NCI-H2171 (cell line): ENCODE data around the gene UBAC1.

Experiments used
- DNase-seq: peaks from one replicate; lab custom pipeline; 2025; lab: John Stamatoyannopoulos, UW

UBAC1 gene

DNA sequence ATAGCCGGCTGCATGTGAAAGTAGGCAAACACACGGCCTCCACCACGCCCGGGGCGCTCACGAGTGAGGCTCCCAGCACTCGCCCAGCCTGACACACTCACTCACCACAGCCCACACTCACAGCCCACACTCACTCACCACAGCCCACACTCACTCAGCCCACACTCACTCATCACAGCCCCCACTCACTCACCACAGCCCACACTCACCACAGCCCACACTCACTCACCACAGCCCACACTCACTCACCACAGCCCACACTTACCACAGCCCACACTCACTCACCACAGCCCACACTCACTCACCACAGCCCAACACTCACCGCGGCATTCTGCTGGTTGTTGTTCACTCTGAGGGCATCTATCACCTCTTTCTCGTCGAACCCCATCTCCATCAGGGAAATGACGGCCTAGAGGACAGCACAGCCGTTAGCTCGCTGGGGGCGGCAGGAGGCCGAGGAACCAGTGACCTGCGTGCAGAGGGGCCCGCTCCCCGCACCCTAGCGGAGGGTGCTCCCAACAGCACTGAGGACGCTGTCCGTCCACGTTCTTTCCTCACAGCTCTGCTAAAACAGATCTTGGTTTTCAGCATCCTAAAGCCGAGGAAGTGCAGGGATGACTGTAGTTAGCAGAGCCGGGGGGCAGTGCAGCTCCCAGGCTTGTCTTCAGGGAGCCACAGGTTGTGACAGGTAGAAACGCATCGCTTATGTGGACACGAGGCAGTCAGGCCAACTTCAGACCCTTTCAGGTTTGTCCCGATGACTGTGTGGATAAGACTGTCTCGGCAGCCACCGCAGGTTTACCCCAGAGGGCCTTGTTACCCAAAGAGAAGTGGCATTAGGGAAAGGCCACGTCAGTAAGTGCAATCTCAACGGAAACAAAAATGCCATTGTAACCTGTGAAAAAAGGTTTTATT is 21.6 kb downstream of the UBAC1 start:
- no peak for DNase-seq

DNA sequence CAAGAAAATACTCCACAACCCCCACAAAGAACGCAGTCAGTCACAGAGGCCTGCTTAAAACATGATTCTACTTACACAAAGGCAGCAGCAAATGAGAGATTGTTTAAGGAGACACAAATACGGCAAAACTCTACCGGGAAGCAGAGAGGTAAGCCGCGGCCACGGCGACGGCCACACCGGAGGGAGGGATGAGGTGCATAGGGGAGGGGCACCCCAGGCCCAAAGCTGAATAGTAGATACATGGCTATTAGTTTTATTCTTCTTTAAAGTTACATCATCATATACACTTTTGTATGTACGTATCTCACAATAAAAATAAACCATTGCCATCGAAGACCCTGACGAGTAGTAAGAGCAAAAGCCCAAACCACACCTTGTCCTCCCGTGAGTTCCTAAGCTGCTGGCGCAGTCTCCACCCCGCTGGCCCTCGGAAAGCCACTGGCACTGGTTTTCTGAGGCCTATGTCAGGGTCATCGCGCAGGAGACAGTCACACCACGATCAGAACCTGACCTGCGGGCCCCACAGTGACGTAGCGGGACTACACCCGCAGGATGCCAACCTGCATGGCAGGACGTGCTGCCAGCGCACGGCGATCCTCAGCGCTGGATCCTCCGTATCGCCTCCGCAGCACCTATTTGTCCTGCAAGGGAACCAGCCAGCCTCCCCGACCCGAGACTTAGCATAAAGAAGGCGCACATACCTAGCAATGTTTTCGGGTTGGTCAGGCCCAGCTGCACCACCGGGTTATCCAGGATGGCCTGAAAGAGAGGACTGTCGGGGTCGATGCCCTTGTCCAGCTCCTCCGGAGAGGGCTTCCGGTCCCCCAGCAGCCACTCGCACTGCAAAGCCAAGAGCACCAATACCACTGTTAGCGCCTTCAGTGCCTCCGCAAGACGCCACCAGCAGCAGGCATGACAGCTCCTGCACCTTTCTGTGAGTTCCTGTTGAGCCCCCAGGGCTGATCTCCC is 23.4 kb downstream of the UBAC1 start:
- DNase-seq, result no peak

DNA sequence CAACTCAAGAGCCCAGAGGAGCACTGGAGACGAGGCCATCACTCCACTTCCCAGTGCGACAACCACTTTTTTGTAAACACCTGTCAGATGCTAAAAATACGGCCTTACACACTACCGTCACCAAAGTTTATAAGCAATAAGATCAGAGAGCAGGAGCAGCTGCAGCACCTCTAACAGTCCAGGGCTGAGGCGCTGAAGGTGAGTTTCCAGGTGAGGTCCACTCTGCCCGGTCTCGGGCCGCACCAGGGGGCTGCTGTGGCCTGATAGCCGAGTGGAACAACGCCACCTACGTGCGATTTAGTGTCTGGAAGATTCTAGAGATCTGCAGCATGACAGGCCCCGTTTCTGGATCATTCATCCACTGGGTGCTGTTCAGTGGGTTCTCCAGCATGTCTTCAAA is 28.1 kb downstream of the UBAC1 start:
- DNase-seq, result no peak

DNA sequence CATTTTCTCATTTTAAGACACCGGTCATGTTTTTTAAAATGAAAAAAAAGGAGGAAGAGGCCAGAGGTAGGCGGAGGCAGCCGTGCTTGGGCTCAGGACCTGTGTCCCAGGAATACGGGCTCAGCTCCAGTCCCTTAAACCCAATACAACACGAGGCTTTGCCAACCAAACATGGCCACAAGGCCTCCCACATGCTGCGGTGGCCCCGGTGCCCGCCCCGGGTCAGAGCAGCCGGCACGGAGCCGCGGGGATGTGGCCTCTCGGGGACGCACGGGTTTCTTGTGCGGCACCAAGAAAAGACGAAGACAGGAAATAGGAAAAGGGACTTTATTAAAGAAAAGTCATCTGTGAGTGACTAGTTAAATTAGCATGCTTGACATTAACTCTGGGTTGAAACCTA is 28.5 kb downstream of the UBAC1 start:
- no peak for DNase-seq

DNA sequence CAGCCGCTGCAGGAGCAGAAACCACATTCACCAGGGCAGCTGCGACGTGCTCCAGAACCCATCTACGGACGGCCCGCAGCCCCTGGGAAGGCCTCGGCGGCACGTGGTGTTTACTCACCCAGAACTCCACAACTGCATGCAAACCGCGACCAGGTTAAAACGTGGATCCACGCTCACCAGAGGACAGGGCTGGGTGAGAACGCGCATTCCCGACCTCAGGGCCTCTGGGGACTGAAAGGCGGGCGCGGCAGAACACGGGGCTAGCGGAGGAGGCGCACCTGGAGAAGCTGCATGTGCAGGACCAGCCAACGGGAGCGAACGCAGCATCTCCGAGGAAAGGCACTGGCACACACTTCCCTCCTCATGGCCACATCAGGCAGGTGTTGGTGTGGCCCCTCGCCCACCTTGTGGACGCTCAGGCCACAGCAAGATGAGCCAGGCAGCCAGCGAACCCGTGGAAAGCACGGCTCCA is 29.8 kb downstream of the UBAC1 start:
- no peak for DNase-seq

DNA sequence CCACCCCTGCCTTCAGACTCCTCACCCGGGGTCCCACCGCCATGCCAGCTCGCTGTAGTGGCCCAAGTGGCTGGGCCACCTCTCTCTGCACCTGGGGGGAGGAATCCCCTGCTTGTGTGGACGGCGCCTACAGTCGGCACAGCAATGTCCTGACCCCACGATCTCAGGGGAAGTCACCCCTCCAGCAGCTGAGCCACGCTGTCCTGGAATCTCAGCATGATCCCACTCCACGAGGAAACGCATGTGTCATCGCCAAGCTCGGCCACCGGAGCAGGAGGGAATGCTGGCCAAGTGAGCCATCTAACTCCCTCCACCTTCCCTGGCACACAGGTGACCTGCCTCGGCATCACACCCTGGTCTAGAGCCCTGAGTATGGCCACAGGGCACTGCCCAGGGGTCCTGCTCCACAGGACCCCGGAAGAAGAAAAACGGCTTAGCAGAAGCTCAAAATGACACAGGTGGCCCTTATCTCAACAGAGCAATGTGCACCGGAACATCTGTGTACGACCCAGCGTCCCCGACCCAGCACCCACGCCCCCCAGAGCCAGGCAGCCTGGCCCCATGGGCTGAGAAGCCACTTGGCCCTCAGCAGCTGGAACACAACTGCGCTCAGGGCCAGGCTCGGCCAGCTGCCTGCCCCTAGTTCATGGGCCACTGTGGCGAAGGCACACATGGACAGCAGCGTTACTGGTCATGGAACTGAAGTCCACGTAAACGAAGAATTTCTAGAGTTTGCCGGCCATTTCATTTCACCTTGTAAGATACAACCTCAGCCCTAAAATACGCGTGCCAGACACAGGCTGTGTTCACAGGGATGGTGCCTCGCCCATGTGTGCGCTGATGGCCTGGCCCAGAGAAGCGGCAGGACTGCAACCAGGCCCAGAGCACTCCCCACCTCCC is 30.5 kb downstream of the UBAC1 start:
- no peak for DNase-seq

DNA sequence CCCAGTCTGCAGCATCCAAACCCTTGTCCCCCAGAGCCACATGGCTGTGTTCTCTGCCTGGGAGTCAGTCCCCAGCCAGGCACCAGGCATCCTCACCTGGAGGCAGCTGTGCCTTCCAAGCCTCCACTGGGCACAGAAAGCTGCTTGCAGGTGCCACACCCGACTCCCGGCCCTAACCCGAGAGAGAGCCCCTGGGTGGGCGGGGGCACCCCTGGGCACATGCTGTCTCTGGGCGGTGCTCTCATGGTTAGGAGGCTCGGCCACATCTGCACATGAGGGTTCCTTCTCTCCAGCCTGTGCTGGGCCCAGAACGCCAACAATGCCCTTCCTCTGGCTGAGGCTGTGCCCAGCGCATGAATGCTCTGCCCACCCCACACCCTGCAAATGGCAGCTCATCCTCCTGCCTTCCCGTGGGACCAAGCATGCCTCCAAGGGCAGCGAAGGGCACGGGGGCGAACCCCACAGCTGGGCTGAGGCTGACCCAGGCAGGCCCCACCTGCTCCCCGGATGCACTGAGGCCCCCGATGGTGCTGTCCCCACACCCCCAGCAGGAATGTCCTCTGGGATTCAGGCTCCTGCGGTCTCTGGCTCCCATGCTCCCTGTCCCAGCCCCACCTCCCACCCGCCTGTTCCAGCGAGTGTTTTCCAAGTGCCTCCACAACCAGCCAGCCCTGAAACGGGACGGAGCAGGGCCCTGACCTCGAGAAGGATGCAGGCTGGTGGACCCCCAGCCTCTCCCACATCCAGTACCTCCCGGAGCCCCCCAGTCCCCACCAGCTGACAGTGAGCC is 31.3 kb downstream of the UBAC1 start:
- DNase-seq, result no peak

DNA sequence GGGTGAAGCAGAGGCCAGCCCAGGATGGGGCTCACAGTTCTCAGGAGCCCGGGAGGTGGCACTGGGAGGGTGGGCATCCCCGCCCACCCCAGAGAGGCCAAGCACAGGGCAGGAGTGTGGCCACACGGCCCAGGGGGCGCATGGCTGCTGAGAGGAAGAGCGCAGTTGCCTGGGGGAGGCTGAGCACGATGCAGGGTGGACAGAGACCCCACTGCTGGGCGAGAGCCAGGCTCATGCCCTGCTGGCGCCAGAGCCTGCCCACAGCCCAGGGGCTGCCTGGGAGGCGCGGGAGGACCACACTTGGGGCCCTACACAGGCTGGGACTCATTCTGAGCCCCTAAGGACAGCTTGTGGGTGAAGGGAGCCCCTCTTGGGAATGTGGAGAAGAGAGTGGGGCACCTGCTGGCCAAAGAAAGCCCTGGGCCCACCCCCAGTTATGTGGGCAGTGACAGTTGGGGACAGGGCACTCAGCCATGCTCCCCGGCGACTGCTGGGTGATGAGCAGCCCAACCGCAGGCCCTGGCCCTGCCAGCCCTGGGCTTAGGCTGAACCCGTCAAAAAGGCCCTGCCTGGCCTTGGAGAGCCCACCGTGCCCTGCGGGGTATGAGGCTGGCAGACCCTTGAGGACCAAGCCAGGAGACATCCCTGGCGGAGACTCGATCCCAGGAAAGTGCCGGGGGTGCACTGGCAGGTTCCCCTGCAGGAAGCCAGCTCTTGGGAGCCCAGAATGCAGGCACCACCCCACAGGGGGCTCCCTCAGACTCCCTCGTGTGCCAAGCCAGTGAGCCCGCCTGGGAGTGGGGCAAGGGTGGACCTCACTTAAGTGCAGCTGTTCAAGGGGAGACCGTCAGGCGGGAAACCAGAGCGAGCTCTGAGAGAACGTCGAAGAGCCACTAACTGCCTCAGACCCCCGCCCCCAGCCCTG is 32.2 kb downstream of the UBAC1 start:
- no peak for DNase-seq

DNA sequence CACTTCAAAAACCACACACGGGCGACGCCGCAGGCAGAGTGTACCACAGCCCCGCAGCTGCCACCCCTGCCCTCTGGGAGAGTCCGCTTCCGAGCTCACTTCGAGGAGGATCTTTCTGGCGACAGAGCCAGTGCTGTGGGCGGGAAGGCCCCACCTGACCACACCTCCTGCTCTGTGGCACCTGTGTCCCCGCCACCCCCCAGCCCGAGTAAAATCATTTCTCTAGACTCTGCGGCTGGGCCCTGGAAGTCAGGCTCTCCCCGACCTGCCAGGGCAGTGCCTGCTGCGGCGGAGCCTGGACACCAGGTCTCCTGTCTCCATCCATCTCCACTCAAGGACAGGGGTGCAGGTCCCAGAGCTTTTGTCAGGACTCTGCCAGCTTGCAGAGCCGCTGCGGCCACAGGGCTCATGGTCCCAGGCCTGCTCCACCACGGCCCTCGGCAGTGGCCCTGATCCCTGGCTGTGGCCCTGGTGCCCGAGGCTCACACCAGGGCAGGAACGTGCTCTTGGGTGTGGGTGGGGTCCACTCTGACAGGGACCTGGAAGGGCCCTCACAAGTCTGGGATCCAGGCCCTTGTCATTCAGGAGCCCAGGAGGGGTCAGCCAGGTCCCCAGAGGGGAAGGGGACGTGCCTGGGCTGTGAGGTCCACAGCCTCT is 33.0 kb downstream of the UBAC1 start:
- DNase-seq, result no peak

DNA sequence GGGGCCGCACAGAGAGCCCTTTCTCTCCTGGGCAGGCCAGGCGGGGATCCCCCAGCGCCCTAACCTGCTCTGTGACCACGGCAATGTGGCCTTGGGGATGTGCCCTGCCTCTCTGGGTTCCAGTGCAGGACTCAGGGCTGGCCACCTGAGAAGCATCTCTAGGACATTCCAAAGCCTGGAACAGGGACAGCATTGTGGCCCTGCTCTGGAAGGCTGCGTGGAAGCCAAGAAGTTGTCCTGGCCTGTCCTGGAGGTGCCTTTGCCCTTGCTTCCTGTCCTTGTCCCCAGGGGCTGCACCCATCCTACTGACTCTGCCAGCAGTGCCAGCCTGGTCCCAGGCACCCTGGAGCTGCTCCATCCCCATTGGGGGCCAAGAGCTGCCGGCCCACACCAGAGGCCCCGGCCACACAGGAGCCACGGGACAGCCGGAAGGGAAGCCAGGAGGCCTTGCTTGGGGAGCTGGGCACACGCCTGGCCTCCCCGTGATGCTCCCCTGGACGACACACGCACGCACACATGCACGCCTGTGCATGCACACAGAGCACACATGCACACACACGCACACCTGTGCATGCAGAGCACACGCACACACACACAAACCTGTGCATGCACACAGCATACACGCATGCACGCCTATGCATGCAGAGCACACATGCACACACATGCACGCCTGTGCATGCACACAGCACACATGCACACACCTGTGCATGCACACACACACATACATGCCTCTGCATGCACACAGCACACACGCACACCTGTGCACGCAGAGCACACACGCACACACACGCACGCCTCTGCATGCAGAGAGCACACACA is 33.8 kb downstream of the UBAC1 start:
- DNase-seq, result no peak

DNA sequence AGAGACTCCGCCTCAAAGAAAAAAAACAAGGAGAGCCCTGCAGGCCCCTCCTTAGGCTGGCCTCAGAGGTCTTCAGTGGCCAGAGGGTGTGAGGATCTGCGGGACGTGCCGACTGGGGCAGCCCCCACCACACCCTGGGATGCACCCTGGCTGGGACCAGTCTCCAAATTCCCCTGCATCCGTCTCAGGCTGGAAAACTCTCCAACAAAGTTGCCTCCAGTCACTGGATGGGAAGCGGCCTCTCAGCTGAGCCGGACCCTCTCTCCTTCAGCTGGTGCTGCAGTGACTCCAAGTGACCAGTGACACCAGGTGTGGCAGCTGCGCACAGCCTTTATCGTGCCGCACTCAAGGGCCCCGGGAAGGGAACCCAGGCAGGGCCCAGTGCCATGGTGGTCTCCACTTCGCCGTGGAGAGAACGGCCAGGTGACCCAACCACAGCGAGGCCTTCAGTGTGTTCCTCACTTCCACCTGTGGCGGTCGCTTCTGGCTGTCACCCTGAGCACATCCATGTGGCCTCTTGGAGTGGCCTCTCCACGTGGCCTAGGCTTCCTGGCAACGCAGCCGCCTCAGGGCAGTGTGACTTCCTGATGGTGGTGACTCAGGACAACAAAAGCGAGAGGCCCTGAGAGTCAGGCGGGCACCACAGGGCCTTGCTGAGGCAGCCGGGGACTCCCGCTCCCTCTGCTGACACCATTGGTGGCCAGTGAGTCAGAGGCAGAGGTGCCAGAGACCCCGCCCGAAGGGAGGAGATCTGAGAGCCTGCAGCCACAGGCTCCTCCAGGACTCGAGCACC is 34.6 kb downstream of the UBAC1 start:
- DNase-seq, result no peak

DNA sequence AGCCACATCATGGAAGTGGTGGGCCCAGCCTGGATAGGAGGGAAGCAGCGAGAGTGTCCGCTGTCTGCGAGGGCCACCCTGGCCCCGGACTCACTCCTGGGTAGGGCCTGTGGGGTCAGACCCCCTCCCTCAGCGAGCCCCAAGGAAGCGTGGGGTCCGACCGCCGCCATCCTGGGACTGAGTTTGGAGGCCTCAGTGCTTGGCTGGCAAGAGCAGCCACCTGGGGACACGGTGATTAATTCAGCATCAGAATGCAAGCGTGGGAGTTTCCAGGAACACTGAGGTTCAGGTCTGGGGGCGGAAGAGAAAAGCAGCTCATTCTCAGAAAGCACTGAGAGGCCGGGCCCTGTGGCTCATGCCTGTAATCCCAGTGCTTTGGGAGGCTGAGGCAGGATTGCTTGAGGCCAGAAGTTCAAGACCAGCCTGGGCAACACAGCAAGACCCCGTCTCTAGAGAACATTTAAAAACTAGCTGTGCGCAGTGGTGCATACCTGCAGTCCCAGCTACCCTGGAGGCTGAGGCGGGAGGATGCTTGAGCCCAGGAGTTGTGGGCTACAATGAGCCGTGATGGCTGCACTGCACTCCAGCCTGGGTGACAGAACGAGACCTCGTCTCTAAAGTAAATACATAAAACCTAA is 35.6 kb downstream of the UBAC1 start:
- DNase-seq, result no peak

DNA sequence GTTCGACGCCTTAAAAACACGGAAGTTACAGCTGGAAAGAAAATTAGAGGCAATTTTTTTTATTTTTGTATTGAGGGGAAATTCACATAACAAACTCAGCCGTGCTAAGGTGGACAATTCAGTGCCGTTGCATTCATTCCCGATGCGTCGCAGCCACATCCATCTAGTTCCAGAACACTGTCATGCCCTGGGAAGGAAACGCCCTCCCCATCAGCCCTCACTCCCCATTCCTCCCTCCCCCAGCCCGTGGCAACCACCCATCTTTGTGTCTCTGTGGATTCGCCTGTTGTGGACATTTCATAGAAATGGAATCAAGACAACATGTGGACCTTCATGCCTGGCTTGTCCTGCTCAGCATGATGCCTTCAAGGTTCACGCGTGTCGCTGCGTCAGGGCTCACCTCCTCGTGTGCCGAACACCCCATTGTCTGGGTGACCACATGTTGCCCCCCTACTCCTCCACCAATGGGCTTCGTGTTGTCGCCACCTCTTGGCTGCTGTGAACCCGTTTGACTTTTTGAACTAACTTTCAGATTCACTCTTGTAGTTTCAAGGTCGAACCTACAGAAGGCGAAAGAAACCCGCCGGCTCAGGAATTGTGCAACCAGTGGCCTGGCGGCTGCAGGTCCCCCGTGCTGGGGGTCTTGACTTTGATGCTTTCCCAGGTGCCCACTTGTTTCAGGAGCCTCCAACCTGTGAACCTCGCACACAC is 36.4 kb downstream of the UBAC1 start:
- DNase-seq, result no peak

DNA sequence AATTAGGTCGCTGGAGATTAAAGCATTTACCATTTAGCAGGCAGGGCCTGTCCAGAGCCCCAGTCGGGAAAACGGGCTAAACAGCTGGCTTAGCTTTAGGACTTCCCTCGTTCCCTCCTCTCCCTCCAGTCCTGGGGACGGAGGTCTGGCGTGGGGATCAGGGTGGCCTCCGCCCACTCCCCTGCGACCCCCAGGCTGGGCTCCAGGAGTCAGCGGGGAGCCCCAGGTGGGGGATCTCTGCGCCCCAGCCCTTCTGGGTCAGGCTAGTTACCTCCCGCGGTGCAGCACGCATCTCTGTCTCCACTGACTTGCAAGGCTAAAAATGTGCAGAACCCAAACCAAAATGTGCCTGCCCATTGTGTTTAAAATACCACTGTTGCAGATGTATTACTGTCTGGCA is 37.7 kb downstream of the UBAC1 start:
- no peak for DNase-seq

DNA sequence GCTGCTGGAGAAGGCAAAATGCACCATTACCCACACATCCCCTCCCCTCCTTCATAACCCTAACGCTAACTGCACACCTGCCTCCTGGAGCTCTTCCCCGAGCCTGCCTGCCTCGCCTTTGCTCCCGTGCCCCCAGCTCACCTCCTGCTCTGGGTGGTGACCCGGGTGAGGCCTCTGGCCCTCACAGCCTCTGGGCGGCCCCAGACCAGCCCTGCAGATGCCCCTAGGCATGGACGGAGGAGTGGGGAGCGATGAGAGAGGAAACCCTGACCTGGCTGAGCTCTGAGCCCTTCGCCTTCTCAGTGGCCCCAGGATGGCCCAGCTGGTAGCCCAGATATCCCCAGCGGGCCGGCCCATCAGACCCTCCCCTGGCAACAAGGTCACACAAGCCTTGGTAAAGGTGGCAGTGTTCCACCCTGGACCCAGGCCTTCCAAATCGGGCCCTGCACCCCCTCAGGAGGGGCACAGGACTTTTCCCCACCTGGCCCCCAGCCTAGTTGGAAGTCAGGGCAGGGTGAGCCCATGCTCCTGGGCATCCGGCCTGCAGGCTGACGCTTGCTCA is 39.3 kb downstream of the UBAC1 start:
- DNase-seq, result no peak

DNA sequence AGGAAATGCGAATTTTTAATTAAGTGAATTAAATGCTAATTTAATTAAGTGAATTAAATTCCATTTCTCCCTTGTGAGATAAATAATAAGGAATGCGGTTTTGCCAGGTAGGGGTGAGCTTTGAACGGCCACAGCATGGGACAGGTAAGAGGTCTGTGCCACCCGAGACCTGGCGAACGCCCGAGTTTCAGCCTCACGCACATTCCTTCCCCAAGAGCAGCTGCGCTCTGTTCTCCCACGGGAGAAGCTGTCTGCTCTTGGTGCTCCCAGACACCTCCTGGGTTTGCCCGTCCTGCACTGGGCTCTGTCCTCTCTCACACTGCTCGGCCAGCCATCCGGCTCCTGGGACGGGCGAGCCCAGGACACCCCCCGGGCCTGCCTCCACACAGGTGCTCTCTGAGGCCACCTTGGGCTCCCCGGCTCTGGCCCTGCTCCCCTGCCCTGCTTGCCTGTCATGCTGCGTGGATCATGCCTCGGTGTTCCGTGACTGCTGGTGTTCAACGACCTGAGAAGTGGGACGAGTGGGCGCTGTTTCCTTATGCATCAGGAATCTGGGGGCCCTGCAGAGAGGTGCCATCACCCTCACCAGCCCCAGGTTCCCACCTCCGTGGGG is 40.1 kb downstream of the UBAC1 start:
- DNase-seq, result no peak
